T follicular helper cell (primary cell): ENCODE data around the gene PTEN.
"Not testable (repeated sequence)": the region's sequence is repeated elsewhere in the genome, so short reads cannot be mapped to it uniquely, and the experiment has no call there.

Experiments used
- DNase-seq: peaks from one replicate; pipeline ENCODE4 v3.0.0-alpha.2; 2020; ENCODE audit warnings: low read depth

The PTEN gene

DNA sequence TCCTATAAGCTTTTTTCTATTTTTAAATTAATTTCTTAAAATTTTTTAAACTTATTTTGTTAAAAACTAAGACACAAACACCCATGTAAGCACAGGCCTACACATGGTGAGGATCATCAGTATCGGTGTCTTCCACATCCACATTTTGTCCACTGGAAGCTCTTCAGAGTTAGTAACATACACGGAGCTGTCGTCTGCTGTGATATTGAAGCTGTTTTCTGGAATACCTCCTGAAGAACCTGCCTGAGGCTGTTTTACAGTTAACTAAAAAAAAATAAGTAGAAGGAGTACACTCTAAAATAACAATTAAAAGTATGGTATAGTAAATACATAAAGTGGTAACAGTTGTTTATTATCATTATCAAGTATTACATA is 17.8 kb upstream of the PTEN start:
- DNase-seq: no peak

DNA sequence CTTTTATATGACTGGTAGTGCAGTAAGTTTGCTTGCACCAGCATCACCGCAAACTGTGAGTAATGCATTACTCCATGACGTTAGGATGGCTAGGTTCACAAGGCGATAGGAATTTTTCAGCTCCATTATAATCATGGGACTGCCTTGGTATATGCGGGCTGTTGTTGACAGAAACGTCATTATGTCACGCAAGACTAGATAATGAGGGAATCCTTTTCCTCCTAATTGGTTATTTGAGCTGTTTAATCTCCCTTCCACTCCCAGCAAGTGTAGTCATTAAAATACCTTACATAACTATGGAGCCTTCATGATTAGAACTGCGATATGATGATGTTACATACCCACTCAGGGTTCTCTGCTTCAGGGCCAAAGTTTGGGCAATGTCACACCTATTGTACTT is 17.4 kb upstream of the PTEN start:
- no peak for DNase-seq

DNA sequence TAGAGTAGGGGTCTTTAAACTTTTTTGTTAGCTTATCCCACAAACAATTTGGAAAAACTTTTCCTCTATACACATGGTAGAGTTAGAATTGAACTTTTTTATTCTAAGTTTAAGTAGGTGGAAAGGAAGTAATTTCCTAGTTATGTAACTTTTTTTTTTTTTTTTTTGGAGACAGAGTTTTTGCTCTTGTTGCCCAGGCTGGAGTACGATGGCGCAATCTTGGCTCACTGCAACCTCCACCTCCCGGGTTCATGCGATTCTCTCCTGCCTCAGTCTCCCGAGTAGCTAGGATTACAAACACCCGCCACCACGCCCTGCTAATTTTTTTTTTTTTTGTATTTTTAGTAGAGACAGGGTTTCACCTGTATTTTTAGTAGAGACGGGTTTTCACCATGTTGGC is 16.7 kb upstream of the PTEN start:
- not testable (repeated sequence) for DNase-seq

DNA sequence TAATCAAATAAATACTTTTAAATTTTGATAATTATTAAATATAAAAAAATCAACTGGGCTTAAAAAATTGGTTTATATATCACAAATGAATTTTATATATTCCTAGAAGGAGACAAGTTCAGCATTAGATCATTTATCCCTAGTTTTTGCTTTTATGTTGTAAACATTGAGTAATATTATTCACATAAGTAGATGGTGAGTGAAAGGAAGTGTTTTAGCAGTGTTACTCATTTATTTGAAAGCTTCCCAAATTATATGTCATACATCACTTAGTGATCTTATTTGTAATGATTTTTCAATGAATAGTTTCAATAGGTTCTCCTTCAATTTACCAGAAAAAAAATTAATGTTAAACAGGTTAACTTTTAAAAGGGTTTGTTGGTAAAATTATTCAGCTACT is 15.9 kb upstream of the PTEN start:
- DNase-seq: no peak

DNA sequence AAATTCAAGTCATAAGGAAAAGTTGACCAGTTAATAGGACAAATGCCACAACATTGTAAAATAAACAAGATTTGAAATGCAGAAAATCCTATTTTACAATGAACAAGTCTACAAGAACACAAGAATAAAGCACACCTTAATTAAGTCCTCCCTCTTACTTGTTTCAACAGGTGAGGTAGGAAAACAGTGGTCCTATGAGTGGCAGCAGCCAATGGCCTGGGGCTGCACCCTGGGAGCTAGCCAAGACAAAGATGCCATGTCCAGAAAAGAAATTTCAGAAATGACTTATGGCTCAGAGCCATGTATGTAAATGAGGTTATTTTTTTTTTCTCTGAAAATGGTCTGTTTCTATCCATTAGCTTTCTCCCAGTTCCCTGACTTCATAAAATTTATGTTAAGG is 14.4 kb upstream of the PTEN start:
- DNase-seq: no peak

DNA sequence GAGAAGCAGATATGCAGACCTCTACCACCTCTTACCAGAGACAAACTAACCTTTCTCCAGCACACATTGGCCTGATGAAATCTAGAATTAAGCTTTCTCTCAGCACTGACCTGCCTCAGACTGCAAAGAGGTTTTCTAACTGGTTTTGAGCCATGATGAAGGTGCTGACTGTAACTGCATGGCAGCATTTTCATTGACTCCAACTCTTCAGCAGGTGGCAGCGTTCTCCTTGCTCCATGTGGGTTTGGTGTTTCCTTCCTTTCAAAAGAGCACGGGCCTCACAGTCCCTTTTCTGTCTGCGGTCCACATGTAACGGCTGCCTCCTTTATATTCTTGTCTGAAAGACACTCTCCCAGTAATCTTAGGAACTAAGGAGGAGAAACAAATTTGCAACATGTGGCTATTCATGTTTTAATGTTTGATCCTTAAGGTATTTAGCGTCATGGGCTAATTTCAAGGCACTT is 12.7 kb upstream of the PTEN start:
- DNase-seq: peak; percentile 25

DNA sequence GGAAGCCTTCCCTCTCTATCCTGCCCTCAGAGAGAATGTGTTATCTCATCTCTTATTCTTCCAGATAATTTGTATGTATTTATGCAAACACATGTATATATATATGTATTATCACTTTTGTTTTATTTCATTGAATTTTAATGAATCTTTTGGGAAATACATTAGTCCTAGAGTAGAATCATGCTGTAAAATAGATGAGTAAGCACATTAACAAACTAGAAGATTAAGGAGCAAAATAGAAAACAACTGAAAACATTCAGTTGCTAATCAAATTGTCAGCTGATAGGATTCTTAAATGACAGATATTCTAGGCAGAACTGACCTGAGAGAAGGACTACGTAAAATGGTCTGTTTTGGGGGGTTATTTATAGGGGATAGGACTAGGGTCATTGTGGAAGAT is 11.3 kb upstream of the PTEN start:
- DNase-seq: no peak

DNA sequence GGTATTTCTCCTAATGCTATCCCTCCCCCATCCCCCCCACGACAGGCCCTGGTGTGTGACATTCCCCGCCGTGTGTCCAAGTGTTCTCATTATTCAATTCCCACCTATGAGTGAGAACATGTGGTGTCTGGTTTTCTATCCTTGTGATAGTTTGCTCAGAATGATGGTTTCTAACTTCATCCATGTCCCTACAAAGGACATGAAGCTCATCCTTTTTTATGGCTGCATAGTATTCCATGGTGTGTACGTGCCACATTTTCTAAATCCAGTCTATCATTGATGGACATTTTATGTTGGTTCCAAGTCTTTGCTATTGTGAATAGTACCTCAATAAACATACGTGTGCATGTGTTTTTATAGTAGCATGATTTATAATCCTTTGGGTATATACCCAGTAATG is 8.2 kb upstream of the PTEN start:
- not testable (repeated sequence) for DNase-seq

DNA sequence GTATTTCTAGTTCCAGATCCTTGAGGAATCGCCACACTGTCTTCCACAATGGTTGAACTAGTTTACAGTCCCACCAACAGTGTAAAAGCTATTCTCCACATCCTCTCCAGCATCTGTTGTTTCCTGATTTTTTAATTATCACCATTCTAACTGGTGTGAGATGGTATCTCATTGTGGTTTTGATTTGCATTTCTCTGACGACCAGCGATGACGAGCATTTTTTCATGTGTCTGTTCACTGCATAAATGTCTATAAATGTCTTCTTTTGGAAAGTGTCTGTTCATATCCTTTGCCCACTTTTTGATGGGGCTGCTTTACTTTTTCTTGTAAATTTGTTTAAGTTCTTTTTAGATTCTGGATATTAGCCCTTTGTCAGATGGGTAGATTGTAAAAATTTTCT is 7.8 kb upstream of the PTEN start:
- DNase-seq: not testable (repeated sequence)

DNA sequence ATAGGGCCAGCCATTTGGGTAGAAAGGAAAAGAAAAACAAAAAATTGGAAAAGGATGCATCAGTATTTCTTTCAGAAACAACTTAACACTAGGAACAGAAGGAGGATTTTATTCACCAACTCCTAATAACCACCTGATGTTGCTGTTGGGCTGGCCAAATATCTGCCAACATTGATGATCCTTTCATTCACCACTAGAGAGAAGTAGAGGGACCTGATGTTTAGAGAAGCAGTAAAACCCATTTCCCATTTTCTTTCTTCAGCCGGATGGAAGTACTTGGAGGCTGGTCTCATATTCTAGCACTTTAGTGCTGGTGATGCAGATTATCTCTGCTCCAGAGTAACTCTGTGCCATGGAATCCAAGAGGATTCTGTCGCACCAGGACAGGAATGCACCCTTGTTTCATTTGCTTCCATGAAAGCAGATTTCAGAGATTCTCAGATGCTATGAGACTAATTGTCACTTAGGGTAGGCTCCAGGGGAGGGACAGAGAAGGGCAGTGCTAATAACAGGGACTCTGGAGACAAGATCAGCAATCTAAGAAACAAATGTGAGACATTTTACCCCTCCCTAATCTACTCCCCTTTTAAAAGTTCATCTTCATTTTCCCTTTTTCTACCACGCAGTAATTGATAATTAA is 3.1 kb upstream of the PTEN start:
- peak; percentile 9 for DNase-seq

DNA sequence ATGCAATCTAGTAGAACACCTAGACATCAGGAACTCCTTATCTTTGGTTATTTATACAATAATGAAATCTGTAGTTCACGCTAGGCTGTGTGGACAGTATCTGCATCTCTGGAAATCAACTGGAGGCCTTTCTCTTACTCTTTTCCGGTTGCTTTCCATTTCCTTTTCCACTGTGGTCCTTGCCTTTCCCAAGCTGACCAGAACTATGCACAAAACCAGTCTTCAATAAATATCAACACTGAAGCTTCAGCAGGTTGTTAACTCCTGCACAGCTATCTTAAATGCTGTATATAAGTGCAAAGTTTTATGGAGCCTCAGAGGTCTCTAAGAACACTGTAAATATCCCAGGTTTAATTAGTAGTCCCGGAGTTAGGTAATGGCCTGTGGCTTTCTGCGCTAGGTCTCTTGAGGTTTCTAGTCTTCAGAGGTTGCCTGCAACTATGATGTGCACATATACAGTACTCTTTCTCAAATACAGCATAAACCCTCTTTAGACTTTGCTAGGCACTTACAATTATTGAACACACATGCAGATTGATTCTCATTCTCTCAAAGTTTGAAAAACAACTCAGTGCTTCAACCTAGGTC is 2.5 kb upstream of the PTEN start:
- DNase-seq: no peak

DNA sequence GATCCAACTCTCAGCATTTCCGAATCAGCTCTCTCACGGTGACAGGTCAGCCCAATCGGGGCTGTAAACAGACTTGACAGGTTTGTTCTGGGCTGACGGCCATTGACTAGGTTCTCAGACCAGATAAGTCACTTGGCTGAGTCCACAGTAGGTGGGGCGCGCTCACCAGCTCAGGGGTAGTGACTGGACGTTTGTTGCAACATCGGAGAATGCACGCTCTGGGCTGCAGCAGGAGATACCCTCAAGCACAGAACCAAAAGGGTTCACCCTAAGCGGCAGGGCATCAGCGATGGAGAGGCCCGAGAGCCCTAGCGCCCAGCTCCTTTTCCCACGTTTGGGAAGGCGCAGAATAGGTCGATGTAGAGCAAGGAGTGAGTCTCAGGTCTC is 1.9 kb upstream of the PTEN start:
- DNase-seq: no peak

DNA sequence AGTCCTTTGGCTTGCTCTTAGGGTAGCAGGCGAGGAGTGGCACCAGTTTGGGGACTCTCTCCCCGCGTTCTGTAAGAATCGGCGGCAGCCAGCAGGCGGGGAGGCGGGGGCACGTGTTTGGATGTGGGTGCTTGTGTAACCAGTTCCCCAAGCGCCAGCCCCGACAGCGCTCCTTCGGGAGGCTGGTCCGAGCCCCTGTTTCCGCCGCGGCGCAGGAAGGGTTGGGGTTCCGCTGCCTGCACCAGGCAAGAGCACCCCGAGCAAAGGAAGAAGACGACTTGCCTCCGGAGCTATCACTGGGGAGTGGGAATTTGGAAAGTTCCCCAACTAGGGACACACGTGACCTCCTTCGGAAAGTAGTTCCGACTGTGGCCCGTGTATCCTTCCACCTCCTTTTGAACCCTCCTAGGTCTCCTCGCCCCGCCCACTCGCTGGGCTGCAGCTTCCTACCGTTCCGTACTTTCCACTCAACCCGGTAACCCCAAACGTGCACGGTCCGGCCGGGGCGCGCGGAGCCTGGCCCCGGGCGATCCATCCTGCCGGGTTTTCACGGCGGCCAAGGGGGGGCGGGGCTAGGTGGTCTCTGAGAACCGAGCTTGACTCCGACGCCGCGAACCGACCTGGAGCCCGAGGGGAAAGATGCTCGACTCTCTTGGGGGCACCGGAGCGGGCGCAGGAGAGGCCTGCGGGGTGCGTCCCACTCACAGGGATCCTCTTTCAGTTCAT is 1.3 kb upstream of the PTEN start:
- peak; percentile 90 for DNase-seq

DNA sequence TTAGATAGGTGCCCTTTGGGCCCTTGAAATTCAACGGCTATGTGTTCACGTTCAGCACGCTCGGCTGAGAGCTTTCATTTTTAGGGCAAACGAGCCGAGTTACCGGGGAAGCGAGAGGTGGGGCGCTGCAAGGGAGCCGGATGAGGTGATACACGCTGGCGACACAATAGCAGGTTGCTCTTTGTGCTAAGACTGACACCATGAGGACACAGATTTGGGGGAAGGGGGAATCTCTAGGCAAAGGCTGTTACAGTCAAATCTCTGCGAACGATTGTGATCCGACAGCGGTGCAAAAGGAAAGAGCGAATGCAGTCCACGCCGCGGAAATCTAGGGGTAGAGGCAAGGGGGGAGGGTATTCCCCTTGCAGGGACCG is 759 bp upstream of the PTEN start:
- peak; percentile 65 for DNase-seq

DNA sequence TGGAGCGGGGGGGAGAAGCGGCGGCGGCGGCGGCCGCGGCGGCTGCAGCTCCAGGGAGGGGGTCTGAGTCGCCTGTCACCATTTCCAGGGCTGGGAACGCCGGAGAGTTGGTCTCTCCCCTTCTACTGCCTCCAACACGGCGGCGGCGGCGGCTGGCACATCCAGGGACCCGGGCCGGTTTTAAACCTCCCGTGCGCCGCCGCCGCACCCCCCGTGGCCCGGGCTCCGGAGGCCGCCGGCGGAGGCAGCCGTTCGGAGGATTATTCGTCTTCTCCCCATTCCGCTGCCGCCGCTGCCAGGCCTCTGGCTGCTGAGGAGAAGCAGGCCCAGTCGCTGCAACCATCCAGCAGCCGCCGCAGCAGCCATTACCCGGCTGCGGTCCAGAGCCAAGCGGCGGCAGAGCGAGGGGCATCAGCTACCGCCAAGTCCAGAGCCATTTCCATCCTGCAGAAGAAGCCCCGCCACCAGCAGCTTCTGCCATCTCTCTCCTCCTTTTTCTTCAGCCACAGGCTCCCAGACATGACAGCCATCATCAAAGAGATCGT is 598 bp downstream of the PTEN start:
- DNase-seq: not testable (repeated sequence)

DNA sequence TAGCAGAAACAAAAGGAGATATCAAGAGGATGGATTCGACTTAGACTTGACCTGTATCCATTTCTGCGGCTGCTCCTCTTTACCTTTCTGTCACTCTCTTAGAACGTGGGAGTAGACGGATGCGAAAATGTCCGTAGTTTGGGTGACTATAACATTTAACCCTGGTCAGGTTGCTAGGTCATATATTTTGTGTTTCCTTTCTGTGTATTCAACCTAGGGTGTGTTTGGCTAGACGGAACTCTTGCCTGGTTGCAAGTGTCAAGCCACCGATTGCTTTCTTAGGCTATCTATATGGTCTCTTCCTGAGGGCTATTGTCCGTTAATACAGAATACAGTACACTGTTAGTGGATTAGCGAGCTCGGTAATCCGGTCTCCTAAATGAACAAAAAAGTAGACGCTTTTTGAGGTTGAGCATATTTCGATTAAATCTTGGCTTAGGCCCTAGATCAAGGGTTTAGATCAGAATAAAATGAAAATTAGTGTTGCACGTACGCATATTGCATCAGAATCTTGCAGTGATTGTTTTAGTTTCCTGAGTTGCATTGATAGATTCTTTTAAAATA is 1.2 kb downstream of the PTEN start:
- no peak for DNase-seq

DNA sequence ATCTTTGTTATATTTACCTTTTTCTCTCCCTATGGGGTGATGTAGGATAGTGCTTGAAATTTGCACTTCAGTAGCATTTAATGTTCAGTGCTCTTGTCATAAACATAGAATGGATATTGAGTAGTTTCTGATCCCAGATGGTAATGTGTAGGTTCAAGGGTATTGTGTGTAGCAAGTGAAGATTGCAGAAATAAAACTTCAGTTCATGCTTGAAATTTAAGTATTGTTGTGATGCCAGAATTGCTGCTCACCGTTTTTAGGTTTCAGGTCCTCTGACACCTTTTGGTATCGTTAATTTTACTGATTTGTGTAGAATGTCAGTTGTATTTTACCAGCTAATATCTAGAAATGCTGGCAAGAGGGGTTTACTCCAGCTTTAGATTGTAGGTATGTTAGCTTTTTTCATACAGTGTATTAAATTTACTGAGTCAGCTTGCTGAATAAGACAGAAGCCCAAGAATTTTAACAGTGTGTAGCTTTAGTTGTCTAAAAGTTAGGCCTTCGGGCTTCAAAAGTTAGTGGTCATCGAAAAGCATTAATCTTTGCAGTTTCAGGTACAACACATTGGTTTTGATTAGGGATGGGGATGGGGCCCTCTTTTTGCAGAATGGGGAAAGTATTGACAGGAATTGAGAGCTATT is 1.9 kb downstream of the PTEN start:
- DNase-seq: no peak

DNA sequence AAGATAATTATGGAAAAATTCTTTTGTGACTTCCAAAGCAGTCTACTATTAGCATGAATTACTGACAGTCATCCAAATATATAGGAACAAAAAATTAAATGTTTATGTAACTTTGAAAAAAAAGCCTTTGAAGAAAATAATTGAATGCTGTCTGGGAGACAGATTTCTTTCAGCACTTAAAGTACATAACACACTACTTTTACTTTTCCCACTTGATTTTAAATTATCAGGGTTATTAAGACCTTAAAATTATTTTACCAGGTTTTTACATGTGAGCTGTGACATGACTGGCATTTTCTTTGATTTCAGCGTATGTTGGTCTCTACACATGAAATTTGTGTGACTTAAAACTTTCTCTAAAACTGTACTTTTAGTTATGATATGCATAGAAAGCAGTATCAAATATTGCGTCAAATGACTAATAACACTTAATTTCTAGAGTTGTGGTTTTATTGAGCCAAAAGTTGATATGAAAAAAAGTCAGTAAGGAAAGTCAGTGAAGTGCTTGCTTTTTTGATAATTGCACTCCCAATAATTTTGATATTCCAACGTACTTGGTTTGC is 3.1 kb downstream of the PTEN start:
- no peak for DNase-seq

DNA sequence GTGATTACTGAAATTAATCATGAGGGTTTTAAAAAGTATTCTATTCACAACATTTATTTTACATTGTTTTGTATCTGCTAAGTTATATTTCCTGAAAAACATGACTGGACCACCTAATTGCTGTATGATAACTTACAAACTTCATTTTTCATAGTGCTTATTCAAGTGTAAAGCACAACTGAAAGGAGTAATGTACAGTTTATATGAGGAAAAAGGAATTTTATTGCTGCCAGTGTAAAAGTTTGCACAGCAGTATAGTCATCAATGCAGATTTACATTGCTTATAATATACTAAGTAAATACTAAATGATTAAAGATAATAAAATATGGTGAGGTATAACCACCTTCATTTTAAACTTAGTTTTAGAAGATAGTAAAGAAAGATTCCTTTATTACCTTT is 4.0 kb downstream of the PTEN start:
- no peak for DNase-seq

DNA sequence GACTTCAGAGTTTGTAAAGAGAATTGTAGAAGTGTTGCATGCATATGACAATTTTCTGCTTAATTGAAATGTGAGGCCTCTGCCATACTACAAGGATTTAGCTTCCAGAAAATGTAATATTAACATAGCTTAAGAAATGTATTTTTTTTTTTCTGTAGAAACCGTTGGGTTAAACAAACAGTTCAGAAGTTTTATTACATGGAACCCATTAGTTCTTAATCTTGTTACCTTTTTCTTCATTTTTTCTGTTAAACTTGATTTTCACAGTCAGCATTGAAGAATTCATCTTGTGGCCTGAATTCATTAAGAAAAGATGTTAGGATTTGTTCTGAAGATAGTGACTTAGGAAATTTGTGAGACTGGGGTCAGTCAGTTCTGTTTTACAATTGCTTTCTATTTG is 4.9 kb downstream of the PTEN start:
- DNase-seq: no peak

DNA sequence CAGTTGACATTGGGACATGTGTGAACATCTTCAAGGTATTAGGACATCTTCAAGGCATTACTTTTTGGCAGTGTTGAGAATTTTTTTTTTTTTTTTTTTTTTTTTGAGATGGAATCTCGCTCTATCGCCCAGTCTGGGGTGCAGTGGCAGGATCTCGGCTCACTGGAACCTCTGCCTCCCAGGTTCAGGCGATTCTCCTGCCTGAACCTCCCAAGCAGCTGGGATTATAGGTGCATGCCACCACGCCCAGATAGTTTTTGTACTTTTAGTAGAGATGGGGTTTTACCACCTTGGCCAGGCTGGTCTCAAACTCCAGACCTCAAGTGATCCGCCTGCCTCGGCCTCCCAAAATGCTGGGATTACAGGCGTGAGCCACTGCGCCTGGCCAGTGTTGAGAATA is 5.7 kb downstream of the PTEN start:
- not testable (repeated sequence) for DNase-seq
